K562 (cell line): ENCODE measurements around the gene PRR19. TPM values are rescaled to one million over a fixed set of nuclear protein-coding genes. Genes with fewer than 3 reads are reported as not detected.

ENCODE experiments used
- DLX4 ChIP-seq: fragments of 250-450 bp; sonication (Bioruptor Pico); IDR thresholded peaks from 2 replicates; pipeline ENCODE4 v1.6.1; 2021; ENCODE audit warnings: mild to moderate bottlenecking
- ESRRA ChIP-seq: fragments of 450-650 bp; IDR thresholded peaks from 2 replicates; pipeline ENCODE4 v1.6.1; 2014; ENCODE audit warnings: low read depth, mild to moderate bottlenecking, moderate library complexity, borderline replicate concordance
- FOS ChIP-seq: IDR thresholded peaks from 3 replicates; pipeline ENCODE4 v1.6.1; 2011; ENCODE audit not compliant: insufficient read length; ENCODE audit errors: extremely low read depth
- GABPB2 ChIP-seq: fragments of 250-450 bp; sonication (Bioruptor Pico); conservative IDR thresholded peaks from 2 replicates; pipeline ENCODE4 v1.5.1; 2021; ENCODE audit warnings: mild to moderate bottlenecking
- MAX ChIP-seq: sonication (generic); formaldehyde crosslinking; IDR thresholded peaks from 2 replicates; pipeline ENCODE4 v1.9.0; 2022; ENCODE audit warnings: mild to moderate bottlenecking, missing genetic modification reagents
- MITF ChIP-seq: IDR thresholded peaks from 2 replicates; pipeline ENCODE4 v1.6.1; 2014; ENCODE audit warnings: antibody characterized with exemption
- ZC3H4 ChIP-seq: sonication (generic); formaldehyde crosslinking; IDR thresholded peaks from 2 replicates; pipeline ENCODE4 v1.9.0; 2021; ENCODE audit warnings: missing genetic modification reagents, borderline replicate concordance
- ZFX ChIP-seq: sonication (generic); formaldehyde crosslinking; IDR thresholded peaks from 2 replicates; pipeline ENCODE4 v1.8.0; 2022; ENCODE audit warnings: mild to moderate bottlenecking, missing genetic modification reagents, moderate library complexity
- ZKSCAN3 ChIP-seq: fragments of 250-450 bp; sonication (Bioruptor Pico); IDR thresholded peaks from 2 replicates; pipeline ENCODE4 v1.4.0; 2020
- ZMIZ1 ChIP-seq, 2 experiments: fragments of 150-350 bp in 1 of 2; IDR thresholded peaks; 2 replicates each; pipeline ENCODE4 v1.6.1; 2012 to 2016; ENCODE audit warnings: low read depth in 2 of 2, low read length in 2 of 2, mild to moderate bottlenecking in 1 of 2, moderate library complexity in 1 of 2
- ZNF212 ChIP-seq: fragments of 450-650 bp; formaldehyde crosslinking; IDR thresholded peaks from 2 replicates; pipeline ENCODE4 v1.4.0; 2020; ENCODE audit warnings: mild to moderate bottlenecking
- ZNF232 ChIP-seq: sonication (generic); formaldehyde crosslinking; IDR thresholded peaks from 2 replicates; pipeline ENCODE4 v1.8.0; 2022; ENCODE audit warnings: mild to moderate bottlenecking, missing genetic modification reagents
- ZNF511 ChIP-seq: sonication (generic); formaldehyde crosslinking; IDR thresholded peaks from 2 replicates; pipeline ENCODE4 v1.8.0; 2022; ENCODE audit warnings: mild to moderate bottlenecking, missing genetic modification reagents
- polyA plus RNA-seq, 8 experiments: library from polyadenylated mRNA; depleted of rRNA in 4 of 8; stranded (reverse) in 5 of 8; unstranded in 3 of 8; fragments of >200 nt; fragmentation: Nextera tagmentation in 2 of 8; fragmentation: Illumina TruSeq in 1 of 8; extraction: Ambion mirVana in 2 of 8; extraction: Trizol in 1 of 8; gene quantifications; 2 replicates each; pipeline versions ENCODE4 v1.2.1 to v1.2.3, GENCODE V29; 2011 to 2014; ENCODE audit warnings: inconsistent platforms in 1 of 8, missing spikeins in 1 of 8
- total RNA-seq, 7 experiments: library from RNA; depleted of rRNA in 6 of 7; stranded (reverse); fragments of >200 nt in 6 of 7; fragmentation: Illumina TruSeq in 2 of 7; extraction: Trizol in 2 of 7; gene quantifications; 2 replicates each; pipeline versions ENCODE4 v1.2.1 to v1.2.3, GENCODE V29; 2011 to 2021; ENCODE audit warnings: low replicate concordance in 1 of 7
- TF ChIP-seq, protein P1 (sequence below), 2 experiments: fragments of 450-650 bp in 1 of 2; IDR thresholded peaks; 2 replicates each; pipeline ENCODE4 v1.6.1; 2011 to 2017; ENCODE audit warnings: low read depth in 2 of 2, antibody characterized with exemption in 1 of 2, borderline replicate concordance in 1 of 2, low read length in 1 of 2, mild to moderate bottlenecking in 1 of 2, mixed read lengths in 1 of 2; ENCODE audit not compliant: control insufficient read depth in 1 of 2
- TF ChIP-seq, protein P2 (sequence below): fragments of 450-650 bp; IDR thresholded peaks from 2 replicates; pipeline ENCODE4 v1.6.1; 2016; ENCODE audit warnings: antibody characterized with exemption

PRR19 gene
- total and polyA plus RNA-seq, 9 of the 15 experiments (the other 6 are each of a cell fraction or from before 2014, with no cell fraction given): 0.10 to 1.6 (median 0.54) TPM

GRCh38 chr19:42253245-42254088 lies 48.5 kb upstream of the PRR19 start (continued):
- TF ChIP-seq ZC3H4 (CRISPR knock-in tag): no peak
- TF ChIP-seq, protein P1, sequence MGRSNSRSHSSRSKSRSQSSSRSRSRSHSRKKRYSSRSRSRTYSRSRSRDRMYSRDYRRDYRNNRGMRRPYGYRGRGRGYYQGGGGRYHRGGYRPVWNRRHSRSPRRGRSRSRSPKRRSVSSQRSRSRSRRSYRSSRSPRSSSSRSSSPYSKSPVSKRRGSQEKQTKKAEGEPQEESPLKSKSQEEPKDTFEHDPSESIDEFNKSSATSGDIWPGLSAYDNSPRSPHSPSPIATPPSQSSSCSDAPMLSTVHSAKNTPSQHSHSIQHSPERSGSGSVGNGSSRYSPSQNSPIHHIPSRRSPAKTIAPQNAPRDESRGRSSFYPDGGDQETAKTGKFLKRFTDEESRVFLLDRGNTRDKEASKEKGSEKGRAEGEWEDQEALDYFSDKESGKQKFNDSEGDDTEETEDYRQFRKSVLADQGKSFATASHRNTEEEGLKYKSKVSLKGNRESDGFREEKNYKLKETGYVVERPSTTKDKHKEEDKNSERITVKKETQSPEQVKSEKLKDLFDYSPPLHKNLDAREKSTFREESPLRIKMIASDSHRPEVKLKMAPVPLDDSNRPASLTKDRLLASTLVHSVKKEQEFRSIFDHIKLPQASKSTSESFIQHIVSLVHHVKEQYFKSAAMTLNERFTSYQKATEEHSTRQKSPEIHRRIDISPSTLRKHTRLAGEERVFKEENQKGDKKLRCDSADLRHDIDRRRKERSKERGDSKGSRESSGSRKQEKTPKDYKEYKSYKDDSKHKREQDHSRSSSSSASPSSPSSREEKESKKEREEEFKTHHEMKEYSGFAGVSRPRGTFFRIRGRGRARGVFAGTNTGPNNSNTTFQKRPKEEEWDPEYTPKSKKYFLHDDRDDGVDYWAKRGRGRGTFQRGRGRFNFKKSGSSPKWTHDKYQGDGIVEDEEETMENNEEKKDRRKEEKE (IDR thresholded peaks at IDR 0.05; ENCODE audit: borderline replicate concordance in 1 of 2, control insufficient read depth in 1 of 2, low read depth in 2 of 2, low read length in 1 of 2): no peak
- TF ChIP-seq ZNF232: 0 out of 2 replicates have a peak, but pooled peaks have one; percentile 18
- TF ChIP-seq ZMIZ1 (IDR thresholded peaks at IDR 0.05; ENCODE audit: low read depth in 2 of 2, low read length in 2 of 2): no peak
- TF ChIP-seq FOS: no peak
- TF ChIP-seq GABPB2 (CRISPR knock-in tag): no peak
- TF ChIP-seq, protein P2, sequence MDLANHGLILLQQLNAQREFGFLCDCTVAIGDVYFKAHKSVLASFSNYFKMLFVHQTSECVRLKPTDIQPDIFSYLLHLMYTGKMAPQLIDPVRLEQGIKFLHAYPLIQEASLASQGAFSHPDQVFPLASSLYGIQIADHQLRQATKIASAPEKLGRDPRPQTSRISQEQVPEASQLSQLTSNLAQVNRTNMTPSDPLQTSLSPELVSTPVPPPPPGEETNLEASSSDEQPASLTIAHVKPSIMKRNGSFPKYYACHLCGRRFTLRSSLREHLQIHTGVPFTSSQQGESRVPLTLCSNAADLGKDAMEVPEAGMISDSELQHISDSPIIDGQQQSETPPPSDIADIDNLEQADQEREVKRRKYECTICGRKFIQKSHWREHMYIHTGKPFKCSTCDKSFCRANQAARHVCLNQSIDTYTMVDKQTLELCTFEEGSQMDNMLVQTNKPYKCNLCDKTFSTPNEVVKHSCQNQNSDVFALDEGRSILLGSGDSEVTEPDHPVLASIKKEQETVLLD: 0 out of 2 replicates have a peak, but pooled peaks have one; percentile 32
- no peak for TF ChIP-seq ESRRA
- TF ChIP-seq MITF: no peak
- no peak for TF ChIP-seq DLX4
- no peak for TF ChIP-seq ZNF511
- no peak for TF ChIP-seq MAX
- no peak for TF ChIP-seq ZNF212
- no peak for TF ChIP-seq ZKSCAN3 (CRISPR knock-in tag)
- peak; percentile 39 for TF ChIP-seq ZFX
